EH (cell line): Measurements from ENCODE around the gene FMN2.
"Not testable (repeated sequence)": the region's sequence is repeated elsewhere in the genome, so short reads cannot be mapped to it uniquely, and the experiment has no call there.

Source experiments
- DNase-seq: peaks from one replicate; pipeline ENCODE4 v3.0.0-alpha.2; 2015; ENCODE audit warnings: low read depth

The FMN2 gene

DNA sequence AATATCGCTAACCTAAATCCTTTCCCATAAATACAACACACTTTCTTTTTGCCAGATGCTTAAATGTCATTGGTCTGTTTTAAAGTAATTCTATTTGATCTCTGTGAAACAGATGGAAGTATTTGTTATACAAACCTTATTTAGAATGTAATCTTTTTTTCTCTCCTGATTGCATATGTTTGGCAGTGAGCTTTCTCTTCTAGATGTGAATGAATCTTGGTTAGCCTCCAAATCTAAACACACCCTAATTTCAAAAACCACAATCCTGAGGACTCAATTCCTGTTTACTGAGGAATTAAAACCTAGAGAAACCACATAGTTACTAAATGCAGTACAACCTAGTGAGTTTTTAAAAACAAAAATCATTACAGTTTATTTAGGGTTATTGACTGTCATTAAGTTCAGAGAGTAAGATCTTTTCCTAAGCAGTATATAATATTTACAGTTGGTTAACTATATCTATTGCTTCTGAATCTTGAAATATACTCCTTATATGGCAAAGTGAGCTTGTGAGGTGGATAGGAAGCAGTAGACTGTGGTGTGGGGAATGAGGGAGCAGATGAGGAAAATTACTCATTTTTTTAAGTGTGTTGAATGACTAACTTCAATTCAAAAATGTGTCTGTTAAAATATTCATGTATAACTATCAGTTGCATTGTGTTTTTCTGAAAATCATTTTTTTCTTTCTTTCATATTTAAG is 218.7 kb downstream of the FMN2 start:
- peak; percentile 86 for DNase-seq

DNA sequence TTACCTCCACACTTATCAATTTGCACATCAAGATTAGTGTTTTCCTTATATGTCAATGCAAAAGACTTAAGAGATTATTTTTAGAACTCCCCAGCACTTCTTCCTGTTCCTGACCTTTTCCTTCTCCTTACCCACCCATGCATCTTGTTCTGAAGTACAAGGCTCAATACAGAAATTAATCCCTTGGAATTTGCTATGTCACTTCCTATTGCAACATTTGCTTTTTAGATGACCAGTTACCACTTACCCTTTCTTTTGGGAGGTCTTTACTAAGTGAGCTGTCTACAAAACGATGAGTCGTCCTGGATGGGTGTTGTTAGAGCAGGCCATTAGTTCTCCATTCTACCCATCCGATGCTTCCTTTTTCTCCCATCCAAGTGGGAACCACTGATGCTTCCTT is 221.2 kb downstream of the FMN2 start:
- DNase-seq = peak; percentile 97

DNA sequence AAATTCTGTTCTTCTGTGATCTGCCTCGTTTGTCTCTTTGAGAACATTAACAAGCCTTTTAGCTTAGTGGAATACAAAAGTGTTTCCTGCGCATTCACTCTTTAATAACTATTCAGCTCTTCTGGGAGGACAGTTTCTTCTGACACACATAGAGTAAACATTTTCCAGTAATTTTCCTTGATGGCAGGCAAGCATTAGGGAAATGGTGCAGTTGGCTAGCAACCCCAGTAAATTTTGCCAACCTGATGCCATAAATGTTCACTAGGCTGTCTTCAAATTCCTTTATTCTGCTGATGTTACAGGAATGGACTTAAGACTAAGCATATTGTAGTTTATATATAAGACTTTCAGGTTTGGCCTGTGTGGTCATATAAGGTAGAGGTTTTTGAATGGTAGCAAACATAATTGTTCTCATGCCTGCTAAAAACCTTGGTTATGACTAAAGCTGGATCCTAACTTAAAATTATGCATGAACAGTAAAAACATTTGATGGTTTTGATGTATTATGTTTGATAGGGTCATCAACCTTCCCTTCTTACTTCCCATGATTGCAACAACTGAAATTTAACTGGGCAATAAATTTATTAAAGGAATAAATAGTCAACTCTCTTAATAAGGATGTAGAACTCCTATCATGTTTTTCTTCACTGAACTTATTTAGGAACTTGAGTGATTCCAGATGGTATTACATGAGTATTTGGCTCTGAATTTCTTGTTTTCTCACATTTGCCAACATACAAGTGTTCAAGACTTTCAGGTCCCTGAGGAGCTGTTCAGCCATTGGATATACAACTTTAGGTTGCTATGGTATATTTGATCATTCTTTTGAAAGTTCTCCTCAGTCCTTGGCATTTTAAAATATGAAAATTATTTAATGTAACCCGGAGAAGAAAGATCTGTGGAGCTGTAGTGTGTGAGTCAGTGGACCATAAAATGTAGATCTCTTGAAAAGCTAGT is 223.4 kb downstream of the FMN2 start:
- DNase-seq = peak; percentile 59

DNA sequence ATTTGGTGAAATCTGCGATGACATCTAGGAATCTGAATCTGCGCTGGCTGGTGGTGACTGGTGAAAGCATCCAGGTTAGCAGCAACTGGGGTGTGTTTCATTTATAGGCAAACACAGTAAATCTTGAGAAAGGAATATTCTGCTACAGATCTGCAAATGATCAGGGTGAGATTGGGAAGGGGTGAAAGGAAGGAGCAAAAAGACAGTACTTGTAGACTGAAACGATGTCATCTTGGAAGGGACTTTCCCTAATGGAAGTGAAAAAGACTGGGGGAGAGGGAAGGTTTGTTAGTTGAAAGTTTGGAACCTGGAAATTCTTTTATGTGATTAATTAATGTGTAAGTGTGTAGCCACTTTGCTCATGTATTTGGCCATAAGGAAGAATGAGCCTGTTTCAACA is 228.3 kb downstream of the FMN2 start:
- DNase-seq = no peak

- no peak for DNase-seq
Observed at GRCh38 chr1:240320659-240321058, 229.0 kb downstream of the FMN2 start.

DNA sequence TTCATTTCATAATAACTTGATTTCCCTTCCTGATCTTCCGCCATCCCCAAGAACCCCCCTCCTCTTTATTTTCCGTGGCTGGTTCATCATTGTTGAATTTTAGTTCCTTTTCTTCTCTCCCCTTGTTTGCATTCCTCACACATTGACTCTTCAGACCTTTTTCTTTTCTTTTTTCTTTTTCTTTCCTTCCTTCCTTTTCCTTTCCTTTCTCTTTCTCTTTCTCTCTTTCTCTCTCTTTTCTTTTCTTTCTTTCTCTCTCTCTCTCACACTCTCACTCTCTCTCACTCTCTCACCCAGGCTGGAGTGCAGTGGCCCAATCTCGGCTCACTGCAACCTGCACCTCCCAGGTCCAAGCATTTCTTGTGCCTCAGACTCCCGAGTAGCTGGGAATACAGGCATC is 231.3 kb downstream of the FMN2 start:
- DNase-seq = no peak

DNA sequence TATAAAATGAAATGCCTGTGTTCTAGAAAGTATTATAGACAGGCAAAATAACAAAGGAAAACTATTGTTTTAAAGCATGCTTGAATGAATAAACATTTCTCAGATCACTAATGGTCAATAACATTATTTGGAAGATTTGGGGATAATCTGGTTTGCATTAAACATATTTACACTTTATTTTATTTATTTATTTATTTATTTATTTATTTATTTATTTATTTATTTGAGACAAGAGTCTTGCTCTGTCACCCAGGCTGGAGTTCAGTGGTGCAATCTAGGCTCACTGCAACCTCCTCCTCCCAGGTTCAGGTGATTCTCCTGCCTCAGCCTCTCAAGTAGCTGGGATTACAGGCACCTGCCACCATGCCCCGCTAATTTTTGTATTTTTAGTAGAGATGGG is 236.7 kb downstream of the FMN2 start:
- DNase-seq = not testable (repeated sequence)

- no peak for DNase-seq
Observed at GRCh38 chr1:240329443-240329842, 237.8 kb downstream of the FMN2 start.

DNA sequence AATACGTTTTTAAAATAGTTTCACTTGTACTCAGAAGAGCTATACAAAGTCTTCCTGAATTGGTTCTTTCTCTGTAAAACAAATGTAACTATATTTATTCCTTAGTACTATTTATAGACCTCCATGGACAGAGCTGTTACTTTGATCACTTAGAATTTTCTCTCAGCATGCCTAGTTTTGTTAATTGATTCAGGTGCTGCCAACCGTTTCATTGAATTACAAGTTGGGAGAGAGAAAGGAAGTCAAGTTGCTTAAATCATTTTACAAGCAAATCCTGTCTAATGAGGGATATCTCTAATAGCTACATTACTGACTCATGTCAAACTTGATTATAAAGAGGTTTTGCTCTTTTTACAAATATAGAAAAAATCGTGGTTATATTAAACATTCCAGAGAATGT is 241.0 kb downstream of the FMN2 start:
- no peak for DNase-seq

GRCh38 chr1:240337781-240338180 is 246.1 kb downstream of the FMN2 start:
- DNase-seq = peak; percentile 92

GRCh38 chr1:240338837-240339236 is 247.2 kb downstream of the FMN2 start:
- no peak for DNase-seq

DNA sequence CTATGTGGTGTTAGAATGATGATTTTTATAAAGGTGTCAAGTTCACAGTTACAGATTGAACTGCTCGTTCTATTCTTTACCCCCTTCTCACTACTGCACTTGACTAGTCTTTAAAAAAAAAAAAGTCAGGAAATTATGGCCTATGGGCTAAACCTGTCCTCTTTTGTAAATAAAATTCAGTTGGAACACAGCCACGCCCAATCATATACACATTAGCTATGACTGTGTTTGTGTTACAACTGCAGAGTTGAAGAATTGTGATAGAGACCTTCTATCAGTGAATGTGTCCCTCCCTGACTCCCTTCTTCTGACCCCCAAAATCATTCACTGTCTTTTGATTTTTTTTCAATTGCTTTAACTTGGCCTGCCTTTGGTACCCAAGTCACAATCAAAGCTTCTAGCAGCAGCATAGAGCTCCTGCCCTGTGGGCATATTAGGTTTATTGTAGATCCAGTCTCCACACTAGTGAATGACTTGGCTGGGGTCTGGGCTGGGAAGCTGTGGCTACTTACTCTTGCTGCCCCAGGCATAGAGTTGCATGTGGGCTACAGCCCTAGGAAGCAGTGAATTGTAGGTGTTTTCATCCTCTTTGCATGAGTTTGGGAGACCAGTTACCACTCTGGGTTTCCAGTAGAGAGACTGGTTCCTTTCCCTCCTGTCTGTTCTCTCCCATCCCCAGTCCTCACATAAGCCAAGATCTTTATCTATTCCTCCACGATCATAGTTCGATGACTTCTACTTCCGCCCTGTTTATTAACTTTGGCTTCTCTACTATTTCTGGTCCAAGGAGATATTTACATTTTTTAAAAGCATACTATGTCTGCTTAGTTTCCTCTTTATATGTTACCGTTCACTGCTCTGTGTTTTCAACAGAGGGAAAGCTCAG is 249.9 kb downstream of the FMN2 start:
- DNase-seq = peak; percentile 37

- no peak for DNase-seq
Observed at GRCh38 chr1:240342251-240342625, 250.6 kb downstream of the FMN2 start.

DNA sequence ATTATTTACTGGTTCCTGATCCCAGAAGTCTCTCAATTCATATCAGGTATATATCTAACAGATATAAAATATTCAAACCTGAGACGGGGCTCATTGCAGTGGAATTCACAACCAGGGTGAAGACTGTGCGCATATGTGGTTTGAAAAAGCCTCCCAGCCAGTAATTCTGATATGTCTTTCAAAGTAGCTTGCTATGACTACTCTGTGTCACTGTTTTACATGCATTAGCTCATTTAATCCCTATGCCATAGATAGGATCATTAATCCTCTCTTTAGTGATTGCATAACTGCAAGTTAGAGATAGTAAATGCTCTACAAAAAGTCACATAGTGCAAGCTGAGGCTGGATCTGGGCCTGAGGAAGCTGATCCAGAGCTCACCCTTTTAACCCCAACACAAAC is 251.4 kb downstream of the FMN2 start:
- no peak for DNase-seq

GRCh38 chr1:240343966-240344365 is 252.3 kb downstream of the FMN2 start:
- peak; percentile 57 for DNase-seq

- peak; percentile 71 for DNase-seq
Observed at GRCh38 chr1:240344918-240345317, 253.2 kb downstream of the FMN2 start.

GRCh38 chr1:240349695-240350094 is 258.0 kb downstream of the FMN2 start:
- no peak for DNase-seq

- DNase-seq = peak; percentile 94
Observed at GRCh38 chr1:240350910-240351331, 259.2 kb downstream of the FMN2 start.

GRCh38 chr1:240351690-240352089 is 260.0 kb downstream of the FMN2 start:
- DNase-seq = no peak

DNA sequence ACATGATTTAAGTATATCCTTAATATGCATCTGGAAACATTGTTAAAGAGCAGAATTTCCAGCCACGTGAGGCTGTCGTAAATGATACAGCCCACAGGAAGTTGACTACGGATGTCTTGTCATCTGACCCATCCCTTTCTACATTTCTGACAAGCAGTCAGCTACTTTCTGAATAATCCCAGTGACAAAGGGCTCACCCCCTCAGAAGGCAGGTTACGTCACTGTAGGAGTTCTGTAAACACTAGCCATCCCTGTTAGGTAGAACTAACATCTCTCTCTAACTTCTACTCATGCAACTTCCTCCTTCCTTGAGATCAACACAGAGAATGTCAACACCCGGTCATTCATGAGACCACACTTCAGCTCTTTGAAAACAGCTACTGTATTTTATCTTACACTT is 261.1 kb downstream of the FMN2 start:
- DNase-seq = peak; percentile 84

- DNase-seq = peak; percentile 38
Observed at GRCh38 chr1:240356568-240356967, 264.9 kb downstream of the FMN2 start.

GRCh38 chr1:240362046-240362445 is 270.4 kb downstream of the FMN2 start:
- no peak for DNase-seq
